Measurements from ENCODE around the gene RAB31. TPM values are rescaled to one million over a fixed set of nuclear protein-coding genes. Genes with fewer than 3 reads are reported as not detected.

RAB31 gene
- total RNA-seq, 4 donors from 2014 or later, result 27.1 to 54.4 (median 44.3) TPM

GRCh38 chr18:9731380-9731779 lies 23.3 kb downstream of the RAB31 start:
- Histone ChIP-seq H3K4me1 (no peaks in the 10 kb centered on the region), H3K27me3 (no peaks in the 10 kb centered on the region), H3K4me3 (no peak overlapping the region), H3K9me3 (no peaks in the 10 kb centered on the region), H3K27ac (no peak overlapping the region), H3K36me3 (peaks cover 0 to 17% (median 0%) of the 10 kb centered on the region in 3 donors)
- DNase-seq (ENCODE audit: low spot score in 2 of 2), result no peak
- WGBS, 2 donors, result 88 to 93% methylated on average over 5 of the region's 5 CpGs
- no peak for TF ChIP-seq EP300 (IDR thresholded peaks at IDR 0.05)
- no peak for TF ChIP-seq CTCF (IDR thresholded peaks at IDR 0.05)
- no peak for TF ChIP-seq POLR2A (IDR thresholded peaks at IDR 0.05)

GRCh38 chr18:9732031-9732430 lies 23.9 kb downstream of the RAB31 start:
- TF ChIP-seq EP300 (IDR thresholded peaks at IDR 0.05), result no peak
- TF ChIP-seq CTCF (IDR thresholded peaks at IDR 0.05), result no peak
- no peak for TF ChIP-seq POLR2A (IDR thresholded peaks at IDR 0.05)
- H3K4me1 ChIP-seq, result no peaks in the 10 kb centered on the region
- H3K36me3 ChIP-seq, result peaks cover 0 to 17% (median 0%) of the 10 kb centered on the region in 3 donors
- H3K27ac ChIP-seq, result no peak overlapping the region
- no peaks in the 10 kb centered on the region for H3K27me3 ChIP-seq
- H3K9me3 ChIP-seq, result no peaks in the 10 kb centered on the region
- DNase-seq (ENCODE audit: low spot score in 2 of 2), result no peak
- WGBS, 2 donors, result 85 to 92% methylated on average over 9 of the region's 9 CpGs
- no peak overlapping the region for H3K4me3 ChIP-seq

- no peaks in the 10 kb centered on the region for H3K9me3 ChIP-seq
- DNase-seq (ENCODE audit: low spot score in 2 of 2), result no peak
- TF ChIP-seq EP300 (IDR thresholded peaks at IDR 0.05) (no peak), CTCF (IDR thresholded peaks at IDR 0.05) (no peak), POLR2A (IDR thresholded peaks at IDR 0.05) (no peak)
- no peak overlapping the region for H3K27ac ChIP-seq
- 76 to 77% methylated on average over 9 of the region's 9 CpGs for WGBS, 2 donors
- H3K4me1 ChIP-seq, result peaks cover 0 to 13% (median 3%) of the 10 kb centered on the region in 4 donors
- H3K4me3 ChIP-seq, result no peak overlapping the region
- peaks cover 0 to 17% (median 0%) of the 10 kb centered on the region in 3 donors for H3K36me3 ChIP-seq
- no peaks in the 10 kb centered on the region for H3K27me3 ChIP-seq
These were observed 26.1 kb downstream of the RAB31 start for GRCh38 chr18:9734189-9734588.

GRCh38 chr18:9735238-9735637 lies 27.1 kb downstream of the RAB31 start:
- Histone ChIP-seq H3K27me3 (no peaks in the 10 kb centered on the region), H3K27ac (no peak overlapping the region), H3K4me3 (no peak overlapping the region), H3K4me1 (peaks cover 0 to 22% (median 3%) of the 10 kb centered on the region in 4 donors), H3K9me3 (no peaks in the 10 kb centered on the region), H3K36me3 (peaks cover 0 to 17% (median 0%) of the 10 kb centered on the region in 3 donors)
- DNase-seq (ENCODE audit: low spot score in 2 of 2), result no peak
- TF ChIP-seq CTCF (IDR thresholded peaks at IDR 0.05) (no peak), POLR2A (IDR thresholded peaks at IDR 0.05) (no peak)
- WGBS, 2 donors, result 87 to 95% methylated on average over 9 of the region's 9 CpGs

- peaks cover 0 to 17% (median 0%) of the 10 kb centered on the region in 3 donors for H3K36me3 ChIP-seq
- TF ChIP-seq EP300 (IDR thresholded peaks at IDR 0.05) (no peak), POLR2A (IDR thresholded peaks at IDR 0.05) (no peak), CTCF (IDR thresholded peaks at IDR 0.05) (no peak)
- no peak overlapping the region for H3K27ac ChIP-seq
- peaks cover 0 to 28% (median 3%) of the 10 kb centered on the region in 4 donors for H3K4me1 ChIP-seq
- DNase-seq (ENCODE audit: low spot score in 2 of 2), result no peak
- no peak overlapping the region for H3K4me3 ChIP-seq
- H3K9me3 ChIP-seq, result no peaks in the 10 kb centered on the region
- H3K27me3 ChIP-seq, result no peaks in the 10 kb centered on the region
- 73 to 83% methylated on average over 4 of the region's 4 CpGs for WGBS, 2 donors
These were observed 27.8 kb downstream of the RAB31 start for GRCh38 chr18:9735879-9736278.

Measured in tibial nerve (tissue), 4 donors.